Stimulated activated CD8-positive, alpha-beta memory T cell treated with anti-CD3 and anti-CD28 coated beads, Interleukin-4, amount 100 ng/mL, for 4 hours (primary cell): Measurements from ENCODE around the gene KRT9.
"Not testable (repeated sequence)": the region's sequence is repeated elsewhere in the genome, so short reads cannot be mapped to it uniquely, and the experiment has no call there.

ENCODE experiments used
- DNase-seq, 2 donors: peaks; one replicate each; pipeline ENCODE4 v3.0.0-alpha.2; 2020; ENCODE audit warnings: low read depth in 2 of 2, low spot score in 1 of 2

The KRT9 gene, protein sequence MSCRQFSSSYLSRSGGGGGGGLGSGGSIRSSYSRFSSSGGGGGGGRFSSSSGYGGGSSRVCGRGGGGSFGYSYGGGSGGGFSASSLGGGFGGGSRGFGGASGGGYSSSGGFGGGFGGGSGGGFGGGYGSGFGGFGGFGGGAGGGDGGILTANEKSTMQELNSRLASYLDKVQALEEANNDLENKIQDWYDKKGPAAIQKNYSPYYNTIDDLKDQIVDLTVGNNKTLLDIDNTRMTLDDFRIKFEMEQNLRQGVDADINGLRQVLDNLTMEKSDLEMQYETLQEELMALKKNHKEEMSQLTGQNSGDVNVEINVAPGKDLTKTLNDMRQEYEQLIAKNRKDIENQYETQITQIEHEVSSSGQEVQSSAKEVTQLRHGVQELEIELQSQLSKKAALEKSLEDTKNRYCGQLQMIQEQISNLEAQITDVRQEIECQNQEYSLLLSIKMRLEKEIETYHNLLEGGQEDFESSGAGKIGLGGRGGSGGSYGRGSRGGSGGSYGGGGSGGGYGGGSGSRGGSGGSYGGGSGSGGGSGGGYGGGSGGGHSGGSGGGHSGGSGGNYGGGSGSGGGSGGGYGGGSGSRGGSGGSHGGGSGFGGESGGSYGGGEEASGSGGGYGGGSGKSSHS

DNA sequence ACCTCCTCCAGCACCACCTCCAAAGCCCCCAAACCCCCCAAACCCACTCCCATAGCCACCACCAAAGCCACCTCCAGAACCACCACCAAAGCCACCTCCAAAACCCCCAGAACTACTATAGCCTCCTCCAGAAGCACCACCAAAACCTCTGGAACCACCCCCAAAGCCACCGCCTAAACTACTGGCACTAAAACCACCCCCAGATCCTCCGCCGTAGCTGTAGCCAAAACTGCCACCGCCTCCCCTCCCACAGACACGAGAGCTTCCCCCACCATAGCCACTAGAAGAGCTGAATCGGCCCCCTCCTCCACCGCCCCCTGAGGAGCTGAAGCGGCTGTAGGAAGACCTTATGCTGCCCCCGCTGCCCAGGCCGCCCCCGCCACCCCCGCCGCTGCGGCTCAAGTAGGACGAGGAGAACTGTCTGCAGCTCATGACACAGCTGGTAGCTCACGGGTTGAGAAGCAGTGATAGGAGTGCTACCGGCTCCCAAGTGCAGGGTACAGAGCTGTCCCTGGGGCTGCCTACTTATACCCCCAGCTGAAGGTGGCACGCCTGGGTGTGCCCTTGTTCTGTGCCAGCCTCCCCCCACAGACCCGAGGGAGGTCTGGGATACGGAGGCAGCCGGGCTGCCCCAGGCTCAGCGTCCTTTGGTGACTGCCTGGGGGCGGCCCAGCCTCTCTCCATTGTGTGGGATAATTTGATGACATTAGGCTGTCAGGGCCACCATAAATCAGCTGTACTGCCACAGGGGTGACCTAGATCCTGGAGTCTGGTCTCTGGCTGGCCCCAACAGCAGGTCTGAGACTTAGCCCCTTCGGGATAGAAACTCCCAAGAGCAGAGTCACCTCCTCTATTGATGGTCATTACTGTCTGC, at the start of gene KRT9:
KRT9 (minus strand) TSS at position 499 of the 874 bp plus-strand sequence; CDS start at position 432, 67 bp downstream.
- DNase-seq = no peak

DNA sequence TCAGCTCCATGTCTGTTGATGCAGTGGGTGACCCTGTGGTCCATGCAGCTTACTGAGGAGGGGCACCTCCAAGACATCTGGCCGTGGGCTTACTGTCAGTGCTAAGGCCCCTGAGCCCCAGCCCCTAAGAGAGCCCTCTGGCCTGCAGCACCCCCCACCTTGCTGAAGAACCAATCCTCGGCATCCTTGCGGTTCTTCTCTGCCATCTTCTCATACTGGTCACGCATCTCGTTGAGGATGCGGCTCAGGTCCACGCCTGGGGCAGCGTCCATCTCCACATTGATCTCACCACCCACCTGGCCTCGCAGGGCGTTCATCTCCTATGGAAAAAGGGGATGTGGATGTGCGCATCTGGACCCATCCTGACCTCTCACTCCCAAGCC, 49.6 kb upstream of the KRT9 start:
- not testable (repeated sequence) for DNase-seq

DNA sequence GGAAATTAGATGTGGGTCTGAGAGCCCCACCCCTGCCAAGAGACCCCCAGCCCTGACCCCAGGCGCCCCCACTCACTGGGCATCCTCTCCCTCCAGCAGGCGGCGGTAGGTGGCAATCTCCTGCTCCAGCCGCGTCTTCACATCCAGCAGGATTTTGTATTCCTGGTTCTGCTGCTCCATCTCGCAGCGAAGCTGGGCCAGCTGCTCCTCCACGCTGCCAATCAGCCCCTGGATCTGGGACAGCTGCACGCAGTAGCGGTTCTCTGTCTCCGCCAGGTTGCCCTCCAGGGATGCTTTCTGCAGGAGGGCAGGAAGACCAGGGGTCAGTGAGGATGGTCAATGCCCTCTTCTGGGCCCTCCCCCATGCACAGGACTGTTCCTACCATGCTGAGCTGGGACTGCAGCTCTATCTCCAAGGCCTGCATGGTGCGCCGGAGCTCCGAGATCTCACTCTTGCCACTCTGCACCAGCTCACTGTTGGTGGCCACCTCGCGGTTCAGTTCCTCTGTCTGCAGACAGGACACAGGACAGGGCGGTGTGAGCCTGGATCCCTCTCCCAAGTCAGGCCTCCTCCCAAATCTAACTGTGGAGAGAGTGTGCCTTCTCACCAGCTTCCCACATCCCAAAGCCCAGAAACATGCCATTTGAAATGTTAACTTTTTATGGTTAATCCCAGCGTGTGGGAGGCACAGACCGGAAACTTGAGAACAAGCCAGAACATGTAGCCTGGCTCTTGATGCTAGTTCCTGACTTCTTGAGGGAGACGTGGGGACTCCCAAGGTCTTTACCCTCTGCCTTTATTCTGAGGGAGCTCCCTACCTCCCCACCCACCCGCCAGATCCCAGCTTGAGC, 49.0 kb upstream of the KRT9 start:
- no peak for DNase-seq

DNA sequence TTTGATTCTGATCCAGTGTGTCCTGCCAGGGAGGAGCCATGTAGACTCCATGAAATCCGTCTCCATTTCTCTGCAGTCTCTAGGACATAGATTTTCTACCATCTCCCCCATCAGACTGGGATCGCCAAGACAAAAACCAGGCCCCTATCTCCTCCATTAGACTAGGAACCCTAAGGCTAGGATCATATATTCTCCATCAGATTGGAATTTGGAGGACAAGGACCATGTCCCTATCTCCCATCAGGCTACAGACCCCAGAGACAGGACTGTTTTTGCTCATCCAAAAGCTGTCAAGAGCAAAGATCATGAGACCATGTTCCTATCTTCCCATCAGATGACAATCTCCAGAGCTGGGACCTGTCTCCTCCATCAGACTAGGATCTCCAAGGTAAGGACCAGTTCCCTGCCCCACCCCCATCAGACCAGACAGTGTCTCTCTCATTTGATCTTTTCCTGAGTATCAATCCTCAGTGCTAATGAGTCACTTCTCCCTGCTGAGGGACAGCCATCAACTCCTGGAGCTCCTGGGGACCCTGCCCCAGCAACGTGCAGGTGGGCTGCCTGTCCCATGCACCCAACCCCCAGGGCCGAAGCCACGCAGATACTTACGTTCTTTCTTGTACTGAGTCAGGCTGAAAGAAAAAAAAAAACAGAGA, 48.2 kb upstream of the KRT9 start:
- not testable (repeated sequence) for DNase-seq

DNA sequence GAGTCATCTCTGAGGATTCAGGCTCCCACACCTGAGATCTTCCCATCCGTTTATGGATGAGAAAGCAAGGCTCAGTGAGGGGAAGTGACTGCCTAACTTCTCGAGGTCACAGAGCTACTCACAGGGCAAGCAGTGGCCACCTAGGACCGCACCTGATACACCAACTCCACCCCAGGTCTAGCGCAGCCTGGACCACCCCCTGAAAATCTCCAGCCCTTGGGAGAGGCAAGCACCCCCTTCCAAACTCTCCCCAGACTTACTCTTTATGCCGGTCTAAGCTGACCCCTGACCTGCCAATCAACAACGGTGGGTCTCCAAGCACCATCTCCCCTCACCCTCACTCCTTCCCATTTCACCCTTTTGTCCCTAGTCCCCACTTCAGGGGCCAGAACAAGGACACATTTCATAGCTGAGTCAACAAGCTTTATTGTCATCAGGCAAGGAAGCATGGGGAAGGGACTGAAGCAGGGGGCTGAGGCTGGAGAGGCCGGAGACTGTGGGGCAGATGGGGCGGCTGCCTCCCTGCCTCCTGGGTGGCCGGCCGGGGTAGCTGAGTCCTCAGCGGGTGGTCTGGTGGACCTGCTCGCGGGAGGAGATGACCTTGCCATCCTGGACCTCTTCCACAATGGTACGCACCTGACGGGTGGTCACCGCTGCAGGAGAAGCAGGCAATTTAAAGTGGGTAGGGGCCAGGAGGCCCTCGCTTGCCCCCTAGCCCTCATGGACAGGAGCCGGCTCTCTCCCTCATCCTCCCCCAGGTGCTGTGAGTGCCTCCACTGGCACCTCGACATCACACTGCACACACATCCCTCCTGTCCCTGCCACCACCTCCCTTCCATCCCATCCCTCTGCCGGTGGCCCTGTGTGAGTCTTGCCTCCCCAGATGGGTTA, 47.4 kb upstream of the KRT9 start:
- no peak for DNase-seq

DNA sequence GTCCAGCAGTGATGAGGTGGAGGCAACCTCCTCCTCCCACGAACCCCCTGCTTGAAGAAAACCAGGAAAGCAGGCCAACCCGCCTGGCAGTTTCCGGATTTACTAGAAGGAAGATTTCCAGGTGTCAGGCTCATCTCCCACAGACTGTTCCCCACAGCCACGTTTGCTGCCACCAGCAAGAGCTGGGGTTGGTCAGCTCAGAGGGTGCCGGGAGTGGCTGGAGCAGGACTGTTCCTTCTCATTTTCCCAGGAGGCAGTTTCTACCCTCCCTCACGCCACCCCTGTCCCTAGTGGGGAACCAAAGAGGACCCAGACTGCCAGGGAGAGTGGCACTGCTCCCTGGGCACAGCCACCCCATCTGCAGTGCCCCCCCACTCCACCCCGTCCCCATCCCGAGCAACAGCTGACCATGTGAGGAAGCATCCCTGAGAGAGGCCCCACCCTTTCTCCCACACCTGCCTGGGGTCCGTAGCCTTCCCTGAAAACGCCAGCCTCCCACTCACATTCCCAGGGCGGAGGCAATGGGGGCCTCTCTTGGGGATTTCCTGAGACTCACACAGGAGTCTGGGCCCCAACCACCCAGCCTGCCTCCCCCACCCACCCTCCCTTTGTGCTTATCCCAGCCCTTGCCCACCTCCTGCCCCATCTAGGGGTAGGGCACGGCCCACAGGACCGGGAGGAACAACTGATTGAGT, 46.6 kb upstream of the KRT9 start:
- DNase-seq = no peak

DNA sequence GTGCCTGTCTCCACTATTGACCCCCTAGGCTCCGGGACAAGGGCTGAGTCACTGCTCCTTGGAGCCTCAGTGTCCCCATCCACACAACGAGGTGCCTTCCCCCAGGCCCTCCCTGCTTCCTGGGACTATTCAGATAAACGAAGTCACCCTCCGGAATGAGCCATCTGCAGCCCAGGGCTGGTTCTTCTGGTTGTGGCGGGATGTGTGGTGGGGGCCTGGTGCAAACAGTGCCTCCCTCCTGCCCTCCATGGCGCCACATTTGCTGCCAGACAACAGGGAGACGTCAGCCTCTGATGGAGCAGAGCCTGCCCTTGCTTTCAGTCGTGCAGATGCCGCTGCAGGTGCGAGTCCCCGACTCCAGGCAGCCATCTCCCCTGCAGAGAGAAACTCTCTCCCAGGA, 45.8 kb upstream of the KRT9 start:
- no peak for DNase-seq

DNA sequence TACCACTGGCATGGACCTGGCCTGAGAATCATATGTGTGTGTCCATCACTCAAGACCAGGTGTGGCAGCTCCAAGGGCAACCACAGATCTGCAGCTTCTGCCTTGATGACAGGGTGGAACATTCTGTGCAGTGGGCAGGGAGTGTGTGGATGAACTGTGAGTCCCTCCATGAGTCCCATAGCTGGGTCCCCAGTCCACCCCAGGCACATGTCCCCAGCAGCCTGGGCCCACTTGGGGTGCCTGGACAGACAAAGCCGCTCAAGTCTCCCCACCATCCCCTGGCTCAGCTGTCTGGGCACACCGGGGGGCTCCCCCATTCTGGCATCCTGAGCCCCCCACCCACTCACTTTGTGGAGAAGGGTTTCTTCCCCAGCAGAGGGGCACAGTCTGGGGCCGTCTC, 45.3 kb upstream of the KRT9 start:
- no peak for DNase-seq

DNA sequence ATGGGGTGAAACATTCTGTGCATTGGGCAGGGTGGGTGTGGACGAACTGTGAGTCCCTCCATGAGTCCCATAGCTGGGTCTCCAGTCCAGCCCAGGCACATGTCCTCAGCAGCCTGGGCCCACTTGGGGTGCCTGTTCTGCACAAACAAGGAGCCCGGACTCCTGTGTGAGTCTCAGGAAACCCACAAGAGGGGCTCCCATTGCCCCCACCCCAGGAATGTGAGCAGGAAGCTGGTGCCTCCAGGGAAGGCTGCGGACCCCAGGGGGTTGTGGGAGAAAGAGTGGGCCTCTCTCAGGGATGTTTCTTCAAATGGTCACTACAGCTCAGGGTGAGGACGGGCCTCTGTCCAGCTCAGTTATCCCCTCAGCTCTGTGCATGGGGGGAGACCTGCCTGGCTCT, 44.6 kb upstream of the KRT9 start:
- not testable (repeated sequence) for DNase-seq

DNA sequence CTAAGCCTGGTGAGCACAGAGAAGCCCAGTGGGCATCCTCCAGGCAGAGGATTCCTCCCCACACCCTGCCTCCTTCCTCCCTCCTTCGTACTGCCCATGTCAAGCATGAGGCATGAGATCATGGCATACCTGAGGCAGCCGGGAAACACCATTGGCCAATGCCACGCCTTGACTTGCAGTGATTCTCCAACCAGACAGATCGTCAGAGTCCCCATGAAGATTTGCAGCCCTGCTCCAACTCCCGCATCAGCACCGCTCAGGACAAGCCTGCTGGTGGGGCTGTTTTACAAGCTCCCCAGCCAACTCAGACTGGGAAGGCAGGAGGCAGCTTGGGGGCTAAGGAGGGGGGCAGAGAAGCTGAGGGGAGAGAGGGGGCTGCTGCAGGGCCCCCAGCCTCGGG, 43.6 kb upstream of the KRT9 start:
- no peak for DNase-seq

DNA sequence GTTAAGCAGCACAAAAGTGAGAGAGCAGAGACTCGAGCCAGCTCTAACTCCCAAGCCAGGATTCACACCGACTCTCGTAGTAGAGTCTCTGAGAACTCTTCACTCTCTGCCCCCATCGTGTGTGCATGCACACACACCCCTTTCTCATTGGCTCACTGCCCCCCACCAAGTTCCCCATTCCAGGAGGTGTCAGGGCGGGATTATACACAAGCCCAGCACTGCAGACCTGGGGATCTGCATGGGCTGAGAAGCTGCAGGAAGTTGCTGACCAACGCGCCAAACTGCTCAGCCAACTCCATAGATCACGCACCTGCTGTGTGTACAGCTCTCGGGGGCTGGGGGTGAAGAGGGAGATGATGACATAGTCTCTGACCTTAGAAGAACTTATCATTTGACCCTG, 42.9 kb upstream of the KRT9 start:
- DNase-seq = not testable (repeated sequence)

DNA sequence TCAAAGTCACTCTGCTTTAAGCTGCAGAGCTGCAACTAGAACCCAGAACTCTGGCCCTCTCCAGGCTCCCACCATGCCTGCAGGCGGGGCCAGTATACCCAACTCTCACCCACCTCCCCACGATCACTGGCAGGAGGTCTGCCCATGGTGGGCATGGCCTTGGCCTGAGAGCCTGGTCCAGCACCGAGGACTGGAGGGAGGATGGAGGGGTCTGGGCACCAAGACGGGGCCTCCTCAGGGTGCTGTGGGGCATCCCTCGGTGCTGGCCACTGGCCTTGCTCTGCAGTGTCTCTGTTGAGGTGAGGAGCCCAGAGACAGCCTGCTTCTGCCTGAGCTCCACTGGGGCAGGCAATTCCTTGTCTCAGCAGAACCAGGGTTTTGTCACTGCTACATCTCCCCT, 42.2 kb upstream of the KRT9 start:
- DNase-seq = no peak

DNA sequence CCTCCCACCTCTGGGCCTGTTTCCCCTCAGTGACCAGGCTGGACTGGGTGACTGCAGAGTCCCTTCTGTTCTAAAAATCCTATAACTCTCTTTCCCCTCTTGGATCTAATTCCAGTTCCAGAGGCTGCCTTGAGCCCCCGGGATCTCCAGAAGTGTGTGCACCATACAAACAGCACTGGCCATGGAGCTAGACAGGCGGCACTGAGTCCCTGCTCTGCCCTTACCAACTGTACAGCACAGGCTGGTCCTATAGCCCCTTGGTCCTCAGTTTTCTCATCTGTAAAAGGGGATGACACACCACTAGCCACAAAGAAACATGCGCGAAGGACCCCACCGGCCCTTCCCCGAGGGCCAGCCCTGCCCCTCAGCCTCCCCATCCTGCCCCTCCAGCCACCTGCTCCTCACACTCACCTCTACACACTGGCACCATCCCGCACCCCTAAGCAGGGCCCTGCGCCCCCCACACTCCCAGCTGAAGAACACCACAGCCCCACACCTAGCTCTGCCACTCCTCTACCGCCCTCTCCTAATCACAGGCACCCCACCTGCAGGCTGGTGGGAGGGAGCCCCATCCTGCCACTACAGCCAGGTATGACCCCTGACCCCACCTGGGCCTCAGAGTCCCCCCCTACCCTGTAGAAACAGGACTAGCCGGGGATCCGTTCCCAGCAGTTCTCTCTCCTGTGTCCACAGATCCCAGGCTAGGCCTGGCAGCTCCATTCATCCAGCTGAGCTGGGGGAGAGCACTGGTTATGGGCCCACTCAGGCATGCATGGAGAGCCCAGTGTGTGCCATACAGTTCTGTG, 41.6 kb upstream of the KRT9 start:
- DNase-seq = no peak

DNA sequence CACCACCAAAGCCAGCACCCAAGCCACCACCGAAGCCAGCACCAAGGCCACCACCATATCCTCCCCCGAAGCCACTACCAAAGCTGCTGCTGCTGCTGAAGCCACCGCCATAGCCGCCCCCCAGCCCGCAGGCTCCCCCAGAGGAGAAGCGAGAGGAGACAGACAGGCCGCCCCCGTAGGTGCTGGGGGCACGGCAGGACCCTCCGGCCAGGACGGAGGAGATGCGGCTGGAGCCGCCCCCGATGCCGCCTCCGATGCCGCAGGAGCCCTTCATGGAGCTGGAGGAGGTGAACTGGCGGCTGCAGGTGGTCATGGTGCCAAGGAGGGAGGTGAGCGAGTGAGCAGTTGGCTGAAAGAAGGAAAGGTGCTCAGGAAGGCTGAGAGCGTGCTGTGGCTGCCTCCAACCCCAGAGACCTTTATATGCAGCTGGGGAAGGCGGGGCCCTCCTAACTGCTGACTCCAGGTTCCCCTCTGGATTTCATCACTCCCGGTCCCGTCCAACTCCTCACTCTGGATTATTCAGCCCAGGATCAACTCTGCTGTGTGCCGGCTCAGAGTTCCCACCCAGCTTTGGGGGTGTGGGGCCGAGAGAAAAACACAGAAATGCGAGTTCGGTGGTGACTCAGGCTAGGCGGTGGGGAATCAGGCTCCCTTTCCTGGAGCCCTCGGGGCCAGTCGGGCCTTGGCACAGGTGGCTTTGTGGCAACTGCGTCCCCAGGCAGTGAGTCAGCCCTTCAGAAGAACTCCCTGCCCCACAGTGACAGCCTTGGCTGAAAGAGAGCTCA, 40.7 kb upstream of the KRT9 start, which contains the start of gene KRT16:
KRT16 (minus strand) TSS at position 392 of the 785 bp plus-strand sequence; CDS start at position 313, 79 bp downstream.
- DNase-seq = not testable (repeated sequence)

DNA sequence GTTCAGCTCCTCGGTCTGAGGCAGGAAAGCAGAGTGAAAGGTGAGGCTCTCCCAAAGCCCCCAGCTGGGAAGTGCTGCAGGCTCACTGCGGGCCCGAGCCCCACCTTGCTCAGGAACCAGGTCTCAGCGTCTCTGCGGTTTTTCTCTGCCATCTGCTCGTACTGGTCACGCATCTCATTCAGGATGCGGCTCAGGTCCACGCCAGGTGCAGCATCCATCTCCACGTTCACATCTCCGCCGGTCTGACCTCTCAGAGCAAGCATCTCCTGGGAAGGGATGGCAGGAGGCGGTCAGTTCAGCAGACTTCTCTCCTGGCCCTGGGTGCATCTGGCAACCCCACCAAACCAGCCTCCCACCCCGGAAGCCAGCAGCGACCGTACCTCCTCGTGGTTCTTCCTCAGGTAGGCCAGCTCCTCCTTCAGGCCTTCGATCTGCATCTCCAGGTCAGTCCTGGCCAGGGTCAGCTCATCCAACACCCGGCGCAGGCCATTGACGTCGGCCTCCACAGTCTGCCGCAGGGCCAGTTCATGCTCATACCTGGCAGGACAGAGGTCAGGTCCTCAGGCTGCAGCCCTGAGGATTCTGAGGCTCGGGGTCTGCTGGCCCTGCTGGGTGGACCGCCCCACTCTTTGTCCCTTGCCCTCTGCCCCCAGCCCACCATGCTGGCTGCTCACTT, 39.2 kb upstream of the KRT9 start:
- no peak for DNase-seq

DNA sequence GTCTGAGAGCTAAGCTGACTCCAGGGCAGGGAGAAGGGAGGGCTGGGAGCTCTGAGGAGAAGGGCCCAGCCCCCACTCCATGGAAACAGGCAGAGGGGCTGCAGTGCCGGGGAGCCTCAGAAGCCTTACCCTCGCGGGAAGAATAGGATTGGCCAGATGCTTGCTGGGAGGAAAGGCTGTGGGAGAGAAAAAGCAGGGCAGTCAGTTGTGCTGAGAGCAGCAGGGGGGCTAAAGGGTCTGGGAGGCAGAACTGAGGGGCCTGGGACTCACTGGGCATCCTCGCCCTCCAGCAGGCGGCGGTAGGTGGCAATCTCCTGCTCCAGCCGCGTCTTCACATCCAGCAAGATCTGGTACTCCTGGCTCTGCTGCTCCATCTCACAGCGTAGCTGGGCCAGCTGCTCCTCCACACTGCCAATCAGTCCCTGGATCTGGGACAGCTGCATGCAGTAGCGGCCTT, 38.2 kb upstream of the KRT9 start:
- DNase-seq = not testable (repeated sequence)
